ENCODE data around the gene IL17A.

Gene IL17A

GRCh38 chr6:52186075-52186474, at the start of gene IL17A:
TSS of gene IL17A (plus strand) at chr6:52186375. CDS start at chr6:52186432, 57 bp downstream.
- DNase-seq = no peak

GRCh38 chr6:52136934-52137467, 49.2 kb upstream of the IL17A start:
- DNase-seq = no peak

GRCh38 chr6:52138284-52138683, 47.9 kb upstream of the IL17A start:
- DNase-seq = no peak

- DNase-seq = no peak
These were observed 46.0 kb upstream of the IL17A start for GRCh38 chr6:52139985-52140680.

GRCh38 chr6:52141596-52141995, 44.6 kb upstream of the IL17A start:
- no peak for DNase-seq

- no peak for DNase-seq
These were observed 43.6 kb upstream of the IL17A start for GRCh38 chr6:52142556-52142955.

GRCh38 chr6:52143551-52143950, 42.6 kb upstream of the IL17A start:
- DNase-seq = no peak

- DNase-seq = no peak
These were observed 41.7 kb upstream of the IL17A start for GRCh38 chr6:52144196-52145076.

GRCh38 chr6:52146851-52147445, 39.2 kb upstream of the IL17A start:
- DNase-seq = no peak

- DNase-seq = no peak
These were observed 37.1 kb upstream of the IL17A start for GRCh38 chr6:52149076-52149475.

GRCh38 chr6:52149949-52150348, 36.2 kb upstream of the IL17A start:
- DNase-seq = no peak

- DNase-seq = no peak
These were observed 34.1 kb upstream of the IL17A start for GRCh38 chr6:52152070-52152423.

- no peak for DNase-seq
These were observed 33.4 kb upstream of the IL17A start for GRCh38 chr6:52152711-52153160.

- no peak for DNase-seq
These were observed 31.8 kb upstream of the IL17A start for GRCh38 chr6:52154381-52154780.

- no peak for DNase-seq
These were observed 30.2 kb upstream of the IL17A start for GRCh38 chr6:52155791-52156576.

- DNase-seq = no peak
These were observed 28.8 kb upstream of the IL17A start for GRCh38 chr6:52157301-52157941.

- DNase-seq = no peak
These were observed 25.6 kb upstream of the IL17A start for GRCh38 chr6:52160472-52161104.

- no peak for DNase-seq
These were observed 24.3 kb upstream of the IL17A start for GRCh38 chr6:52161689-52162438.

GRCh38 chr6:52162940-52163908, 23.0 kb upstream of the IL17A start:
- peak; percentile 46 for DNase-seq
